Neural cell (in vitro differentiated cells): ENCODE data around the gene ROR1.

Source experiments
- EP300 ChIP-seq: fragments of 450-650 bp; conservative IDR thresholded peaks from 2 replicates; pipeline ENCODE4 v1.6.1; 2014; ENCODE audit warnings: antibody characterized with exemption, mild to moderate bottlenecking, moderate library complexity; ENCODE audit not compliant: poor library complexity, severe bottlenecking
- EZH2 ChIP-seq: fragments of 200-600, 300-800 bp; shearing (Covaris generic), sonication (generic); IDR thresholded peaks from 2 replicates; pipeline ENCODE4 v1.6.1; 2014; ENCODE audit warnings: antibody characterized with exemption, low read length, borderline replicate concordance, mild to moderate bottlenecking; ENCODE audit not compliant: insufficient read depth, poor library complexity, severe bottlenecking
- POLR2AphosphoS5 ChIP-seq: IDR thresholded peaks from 2 replicates; pipeline ENCODE4 v1.6.1; 2012
- TF ChIP-seq, protein P1 (sequence below): fragments of 450-650 bp; IDR thresholded peaks from 2 replicates; pipeline ENCODE4 v1.5.1; 2014; ENCODE audit warnings: antibody characterized with exemption, mild to moderate bottlenecking, moderate library complexity; ENCODE audit not compliant: poor library complexity, severe bottlenecking

- TF ChIP-seq POLR2AphosphoS5 = no peak
- TF ChIP-seq EP300 = no peak
- no peak for TF ChIP-seq EZH2
- TF ChIP-seq, protein P1, sequence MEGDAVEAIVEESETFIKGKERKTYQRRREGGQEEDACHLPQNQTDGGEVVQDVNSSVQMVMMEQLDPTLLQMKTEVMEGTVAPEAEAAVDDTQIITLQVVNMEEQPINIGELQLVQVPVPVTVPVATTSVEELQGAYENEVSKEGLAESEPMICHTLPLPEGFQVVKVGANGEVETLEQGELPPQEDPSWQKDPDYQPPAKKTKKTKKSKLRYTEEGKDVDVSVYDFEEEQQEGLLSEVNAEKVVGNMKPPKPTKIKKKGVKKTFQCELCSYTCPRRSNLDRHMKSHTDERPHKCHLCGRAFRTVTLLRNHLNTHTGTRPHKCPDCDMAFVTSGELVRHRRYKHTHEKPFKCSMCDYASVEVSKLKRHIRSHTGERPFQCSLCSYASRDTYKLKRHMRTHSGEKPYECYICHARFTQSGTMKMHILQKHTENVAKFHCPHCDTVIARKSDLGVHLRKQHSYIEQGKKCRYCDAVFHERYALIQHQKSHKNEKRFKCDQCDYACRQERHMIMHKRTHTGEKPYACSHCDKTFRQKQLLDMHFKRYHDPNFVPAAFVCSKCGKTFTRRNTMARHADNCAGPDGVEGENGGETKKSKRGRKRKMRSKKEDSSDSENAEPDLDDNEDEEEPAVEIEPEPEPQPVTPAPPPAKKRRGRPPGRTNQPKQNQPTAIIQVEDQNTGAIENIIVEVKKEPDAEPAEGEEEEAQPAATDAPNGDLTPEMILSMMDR = no peak
Observed at GRCh38 chr1:63822540-63822939, 48.7 kb downstream of the ROR1 start.
